Measurements from ENCODE around the gene EPB41. TPM values are rescaled to one million over a fixed set of nuclear protein-coding genes. Genes with fewer than 3 reads are reported as not detected.
"Not testable (repeated sequence)": the region's sequence is repeated elsewhere in the genome, so short reads cannot be mapped to it uniquely, and the experiment has no call there.

EPB41 gene
- total RNA-seq, 1 donor from 2014 or later: 82.9 TPM

GRCh38 chr1:29099286-29099685, 184.9 kb downstream of the EPB41 start:
- peaks cover 10% of the 10 kb centered on the region for H3K4me1 Mint-ChIP-seq (ENCODE audit: unreplicated experiment)
- peaks cover 22% of the 10 kb centered on the region for H3K36me3 Mint-ChIP-seq
- no peaks in the 10 kb centered on the region for H3K9me3 Mint-ChIP-seq
- no peak overlapping the region for H3K27ac Mint-ChIP-seq
- H3K27me3 Mint-ChIP-seq: no peaks in the 10 kb centered on the region
- DNase-seq (ENCODE audit: extremely low spot score, unreplicated experiment): no peak
- no peak overlapping the region for H3K4me3 Mint-ChIP-seq
- no peak for TF ChIP-seq CTCF (conservative IDR thresholded peaks at IDR 0.05)

GRCh38 chr1:29100487-29100886, 186.1 kb downstream of the EPB41 start:
- no peak overlapping the region for H3K4me3 Mint-ChIP-seq
- DNase-seq (ENCODE audit: extremely low spot score, unreplicated experiment): no peak
- no peak for TF ChIP-seq CTCF (conservative IDR thresholded peaks at IDR 0.05)
- peaks cover 10% of the 10 kb centered on the region for H3K4me1 Mint-ChIP-seq (ENCODE audit: unreplicated experiment)
- H3K36me3 Mint-ChIP-seq: peaks cover 22% of the 10 kb centered on the region
- no peaks in the 10 kb centered on the region for H3K9me3 Mint-ChIP-seq
- H3K27ac Mint-ChIP-seq: no peak overlapping the region
- no peaks in the 10 kb centered on the region for H3K27me3 Mint-ChIP-seq

GRCh38 chr1:29105822-29106221, 191.5 kb downstream of the EPB41 start:
- no peak overlapping the region for H3K4me3 Mint-ChIP-seq
- H3K36me3 Mint-ChIP-seq: peaks cover 9% of the 10 kb centered on the region
- H3K9me3 Mint-ChIP-seq: no peaks in the 10 kb centered on the region
- no peaks in the 10 kb centered on the region for H3K27me3 Mint-ChIP-seq
- peaks cover 5% of the 10 kb centered on the region for H3K4me1 Mint-ChIP-seq (ENCODE audit: unreplicated experiment)
- DNase-seq (ENCODE audit: extremely low spot score, unreplicated experiment): no peak
- no peak overlapping the region for H3K27ac Mint-ChIP-seq
- TF ChIP-seq CTCF (conservative IDR thresholded peaks at IDR 0.05): no peak

GRCh38 chr1:29108041-29108440, 193.7 kb downstream of the EPB41 start:
- H3K27ac Mint-ChIP-seq; DNase-seq (ENCODE audit: extremely low spot score, unreplicated experiment); H3K9me3 Mint-ChIP-seq; H3K27me3 Mint-ChIP-seq; H3K4me3 Mint-ChIP-seq; H3K4me1 Mint-ChIP-seq (ENCODE audit: unreplicated experiment): not testable (repeated sequence)
- H3K36me3 Mint-ChIP-seq: peaks cover 11% of the 10 kb centered on the region

GRCh38 chr1:29112705-29113412, 198.5 kb downstream of the EPB41 start:
- peaks cover 19% of the 10 kb centered on the region for H3K36me3 Mint-ChIP-seq
- H3K4me1 Mint-ChIP-seq (ENCODE audit: unreplicated experiment): no peaks in the 10 kb centered on the region
- H3K9me3 Mint-ChIP-seq: no peaks in the 10 kb centered on the region
- no peak for TF ChIP-seq CTCF (conservative IDR thresholded peaks at IDR 0.05)
- no peak for DNase-seq (ENCODE audit: extremely low spot score, unreplicated experiment)
- H3K27me3 Mint-ChIP-seq: no peaks in the 10 kb centered on the region
- H3K27ac Mint-ChIP-seq: no peak overlapping the region
- no peak overlapping the region for H3K4me3 Mint-ChIP-seq

- no peaks in the 10 kb centered on the region for H3K4me1 Mint-ChIP-seq (ENCODE audit: unreplicated experiment)
- peaks cover 22% of the 10 kb centered on the region for H3K36me3 Mint-ChIP-seq
- H3K27me3 Mint-ChIP-seq: no peaks in the 10 kb centered on the region
- H3K27ac Mint-ChIP-seq: no peak overlapping the region
- no peak for DNase-seq (ENCODE audit: extremely low spot score, unreplicated experiment)
- TF ChIP-seq CTCF (conservative IDR thresholded peaks at IDR 0.05): no peak
- no peak overlapping the region for H3K4me3 Mint-ChIP-seq
- H3K9me3 Mint-ChIP-seq: no peaks in the 10 kb centered on the region
Observed at GRCh38 chr1:29113413-29114117, 199.2 kb downstream of the EPB41 start.
